Stomach (tissue), 9 donors: ENCODE measurements around the gene C15orf39. TPM values are rescaled to one million over a fixed set of nuclear protein-coding genes. Genes with fewer than 3 reads are reported as not detected.

Experiments used
- DNase-seq, 2 donors: peaks; one replicate each; pipeline versions ENCODE4 v3.0.0 to v3.0.0-alpha.2; 2013 to 2019
- H3K27ac ChIP-seq, 5 donors: fragments of 200-600 bp in 4 of 5; sonication (generic) in 4 of 5; one replicate each; pipeline ENCODE4 v1.5.1; 2013 to 2019; ENCODE audit warnings: mild to moderate bottlenecking in 1 of 5, moderate library complexity in 1 of 5
- H3K27me3 ChIP-seq, 3 donors: fragments of 200-600 bp; sonication (generic); one replicate each; pipeline ENCODE4 v1.5.1; 2017 to 2019; ENCODE audit warnings: mixed run types in 1 of 3
- H3K36me3 ChIP-seq, 4 donors: fragments of 200-600 bp; sonication (generic); 1 replicate in 3 of 4; 2 replicates in 1 of 4; pipeline ENCODE4 v1.5.1; 2016 to 2019
- H3K4me1 ChIP-seq, 4 donors: fragments of 200-600 bp; sonication (generic); one replicate each; pipeline ENCODE4 v1.5.1; 2016 to 2019
- H3K4me3 ChIP-seq, 4 donors: fragments of 200-600 bp; sonication (generic) in 3 of 4; one replicate each; pipeline ENCODE4 v1.5.1; 2016 to 2019; ENCODE audit warnings: mild to moderate bottlenecking in 1 of 4
- H3K9me3 ChIP-seq, 4 donors: fragments of 200-600 bp; sonication (generic); one replicate each; pipeline ENCODE4 v1.5.1; 2016 to 2019
- CTCF ChIP-seq, 7 experiments: fragments of 450-650 bp in 4 of 7; fragments of 200-600 bp in 3 of 7; sonication (generic) in 3 of 7; IDR thresholded peaks; one replicate each; pipeline ENCODE4 v1.5.1; 2016 to 2019; ENCODE audit warnings: antibody characterized with exemption in 7 of 7, control low read depth in 2 of 7, mild to moderate bottlenecking in 1 of 7
- EP300 ChIP-seq: sonication (generic); formaldehyde crosslinking; IDR thresholded peaks from one replicate; pipeline ENCODE4 v1.6.1; 2017; ENCODE audit warnings: antibody characterized with exemption
- POLR2A ChIP-seq, 4 donors: fragments of 450-650 bp; IDR thresholded peaks; one replicate each; pipeline ENCODE4 v1.6.1; 2016; ENCODE audit warnings: antibody characterized with exemption in 4 of 4, control low read depth in 2 of 4, mild to moderate bottlenecking in 1 of 4, moderate library complexity in 1 of 4
- POLR2AphosphoS5 ChIP-seq, 3 donors: sonication (generic); formaldehyde crosslinking; IDR thresholded peaks; one replicate each; pipeline ENCODE4 v1.6.1; 2016; ENCODE audit warnings: antibody characterized with exemption in 3 of 3
- WGBS, 5 donors: extraction: QIAGEN DNeasy Blood & Tissue Kit in 3 of 5; methylation state at CpG; one replicate each; pipeline versions ENCODE4 v1.1.5 to v1.1.7; 2013 to 2018; 5-methylcytosine and 5-hydroxymethylcytosine counted together
- intact Hi-C: fragments of 100-400 bp; cut with DNase I; formaldehyde crosslinking; loops from one replicate; pipeline ENCODE4 v1.15.1; 2023; ENCODE audit warnings: low total_unique reads
- polyA plus RNA-seq, 3 donors: library from polyadenylated mRNA; stranded (reverse); fragments of 200-250 nt; gene quantifications; one replicate each; pipeline ENCODE4 v1.2.3, GENCODE V29; 2013
- total RNA-seq, 5 donors: library from RNA; depleted of rRNA; stranded (reverse); fragments of >200 nt; gene quantifications; one replicate each; pipeline versions ENCODE4 v1.1.0 to v1.2.3, GENCODE V29; 2014 to 2016
- donor health status: healthy with polysubstance abuse.
- donor health status: Bipolar disorder and iron deficiency.
- donor health status: healthy.

Gene C15orf39
- total and polyA plus RNA-seq, 8 donors: 3.1 to 29.1 (median 11.1) TPM

- Histone ChIP-seq H3K9me3 (no peaks in the 10 kb centered on the region), H3K4me3 (no peak overlapping the region), H3K4me1 (peaks cover 33 to 60% (median 56%) of the 10 kb centered on the region in 4 donors), H3K27me3 (peaks cover 0 to 7% (median 0%) of the 10 kb centered on the region in 3 donors), H3K27ac (peak overlapping the region in 4 of 5 donors; percentile 92 to 98 (median 97)), H3K36me3 (no peaks in the 10 kb centered on the region)
- intact Hi-C loops: no loop called here
- TF ChIP-seq POLR2A (IDR thresholded peaks at IDR 0.05) (no peak), EP300 (no peak), CTCF (IDR thresholded peaks at IDR 0.05) (no peak), POLR2AphosphoS5 (IDR thresholded peaks at IDR 0.05) (no peak)
- peak in 1 of 2 donors; percentile 58 for DNase-seq
- WGBS, 5 donors: 31 to 68% (median 35%) methylated on average over 2 of the region's 2 CpGs
These were observed 2.2 kb upstream of the C15orf39 start for GRCh38 chr15:75199357-75199940.

- intact Hi-C loops: no loop called here
- peaks cover 0 to under 1% (median 0%) of the 10 kb centered on the region in 4 donors for H3K36me3 ChIP-seq
- WGBS, 5 donors: 33 to 64% (median 34%) methylated on average over 11 of the region's 11 CpGs
- TF ChIP-seq EP300: no peak
- TF ChIP-seq POLR2AphosphoS5 (IDR thresholded peaks at IDR 0.05): no peak
- TF ChIP-seq POLR2A (IDR thresholded peaks at IDR 0.05): no peak
- TF ChIP-seq CTCF (IDR thresholded peaks at IDR 0.05): no peak
- H3K27me3 ChIP-seq: peaks cover 0 to 3% (median 0%) of the 10 kb centered on the region in 3 donors
- peaks cover 38 to 66% (median 61%) of the 10 kb centered on the region in 4 donors for H3K4me1 ChIP-seq
- peak overlapping the region in 2 of 4 donors; percentile 68 to 95 for H3K4me3 ChIP-seq
- peak overlapping the region; percentile 83 to 98 (median 97) for H3K27ac ChIP-seq
- no peaks in the 10 kb centered on the region for H3K9me3 ChIP-seq
- DNase-seq: no peak
These were observed 1.3 kb upstream of the C15orf39 start for GRCh38 chr15:75200391-75200764.

GRCh38 chr15:75200765-75201615 lies 692 bp upstream of the C15orf39 start:
- 1 to 9% (median 6%) methylated on average over 16 to 21 of the region's 21 CpGs for WGBS, 5 donors
- H3K27ac ChIP-seq: peak overlapping the region; percentile 83 to 98 (median 97)
- peak; percentile 73 to 92 for DNase-seq
- H3K27me3 ChIP-seq: no peaks in the 10 kb centered on the region
- no peak for TF ChIP-seq POLR2A (IDR thresholded peaks at IDR 0.05)
- no peak for TF ChIP-seq EP300
- peak in 1 of 3 donors; percentile 11 for TF ChIP-seq POLR2AphosphoS5 (IDR thresholded peaks at IDR 0.05)
- no peak for TF ChIP-seq CTCF (IDR thresholded peaks at IDR 0.05)
- no peaks in the 10 kb centered on the region for H3K9me3 ChIP-seq
- peak overlapping the region; percentile 68 to 95 (median 82) for H3K4me3 ChIP-seq
- peaks cover 36 to 61% (median 60%) of the 10 kb centered on the region in 4 donors for H3K4me1 ChIP-seq
- intact Hi-C loops: no loop called here
- H3K36me3 ChIP-seq: peaks cover 1 to 7% (median 5%) of the 10 kb centered on the region in 4 donors

- Histone ChIP-seq H3K27me3 (no peaks in the 10 kb centered on the region), H3K4me1 (peaks cover 36 to 73% (median 64%) of the 10 kb centered on the region in 4 donors), H3K9me3 (no peaks in the 10 kb centered on the region), H3K27ac (peak overlapping the region; percentile 91 to 98 (median 97)), H3K36me3 (peaks cover 16 to 21% (median 20%) of the 10 kb centered on the region in 4 donors), H3K4me3 (peak overlapping the region; percentile 68 to 95 (median 82))
- intact Hi-C loops: no loop called here
- 0 to 3% (median 1%) methylated on average over 16 to 71 of the region's 71 CpGs for whole genome bisulfite sequencing, 5 donors
- TF ChIP-seq CTCF (IDR thresholded peaks at IDR 0.05) (peak in 2 of 7 experiments; percentile 7 to 42), POLR2A (IDR thresholded peaks at IDR 0.05) (no peak), POLR2AphosphoS5 (IDR thresholded peaks at IDR 0.05) (peak; percentile 33 to 75 (median 63)), EP300 (no peak)
- DNase-seq: peak; percentile 85 to 94
These were observed 752 bp downstream of the C15orf39 start for GRCh38 chr15:75202251-75203016.
